Thymus (tissue), 2 donors: ENCODE measurements around the gene FAM72D. TPM values are rescaled to one million over a fixed set of nuclear protein-coding genes. Genes with fewer than 3 reads are reported as not detected.

Experiments
- polyA plus RNA-seq: library from polyadenylated mRNA; stranded (reverse); fragments of 200-250 nt; gene quantifications from one replicate; pipeline ENCODE4 v1.2.3, GENCODE V29; 2013
- total RNA-seq: library from RNA; stranded (reverse); fragments of 120-200 nt; gene quantifications from one replicate; pipeline ENCODE4 v1.2.4, GENCODE V29; 2013
- donor health status: healthy.

The FAM72D gene
- total and polyA plus RNA-seq, 2 donors = 2.0 to 4.3 TPM

Other genes with a start within 250 kb of the FAM72D start
- gene SRGAP2B, start 646 bp upstream of the FAM72D start, total RNA-seq = 10.3 TPM
- gene SRGAP2B, start 646 bp upstream of the FAM72D start, polyA plus RNA-seq = 7.0 TPM
- gene PPIAL4D, start 146.2 kb downstream of the FAM72D start, total RNA-seq = not detected
- gene PPIAL4D, start 146.2 kb downstream of the FAM72D start, polyA plus RNA-seq = not detected